NCI-H2196 (cell line): ENCODE measurements around the gene C11orf97.
A peak's percentile ranks its signal among the peaks of the same experiment; 100 is the strongest.
"Not testable (repeated sequence)": the region's sequence is repeated elsewhere in the genome, so short reads cannot be mapped to it uniquely, and the experiment has no call there.

Experiments
- DNase-seq: peaks from one replicate; lab custom pipeline; 2025; ENCODE audit not compliant: unreplicated experiment; lab: John Stamatoyannopoulos, UW

C11orf97 gene, protein sequence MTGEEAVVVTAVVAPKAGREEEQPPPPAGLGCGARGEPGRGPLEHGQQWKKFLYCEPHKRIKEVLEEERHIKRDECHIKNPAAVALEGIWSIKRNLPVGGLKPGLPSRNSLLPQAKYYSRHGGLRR

DNA sequence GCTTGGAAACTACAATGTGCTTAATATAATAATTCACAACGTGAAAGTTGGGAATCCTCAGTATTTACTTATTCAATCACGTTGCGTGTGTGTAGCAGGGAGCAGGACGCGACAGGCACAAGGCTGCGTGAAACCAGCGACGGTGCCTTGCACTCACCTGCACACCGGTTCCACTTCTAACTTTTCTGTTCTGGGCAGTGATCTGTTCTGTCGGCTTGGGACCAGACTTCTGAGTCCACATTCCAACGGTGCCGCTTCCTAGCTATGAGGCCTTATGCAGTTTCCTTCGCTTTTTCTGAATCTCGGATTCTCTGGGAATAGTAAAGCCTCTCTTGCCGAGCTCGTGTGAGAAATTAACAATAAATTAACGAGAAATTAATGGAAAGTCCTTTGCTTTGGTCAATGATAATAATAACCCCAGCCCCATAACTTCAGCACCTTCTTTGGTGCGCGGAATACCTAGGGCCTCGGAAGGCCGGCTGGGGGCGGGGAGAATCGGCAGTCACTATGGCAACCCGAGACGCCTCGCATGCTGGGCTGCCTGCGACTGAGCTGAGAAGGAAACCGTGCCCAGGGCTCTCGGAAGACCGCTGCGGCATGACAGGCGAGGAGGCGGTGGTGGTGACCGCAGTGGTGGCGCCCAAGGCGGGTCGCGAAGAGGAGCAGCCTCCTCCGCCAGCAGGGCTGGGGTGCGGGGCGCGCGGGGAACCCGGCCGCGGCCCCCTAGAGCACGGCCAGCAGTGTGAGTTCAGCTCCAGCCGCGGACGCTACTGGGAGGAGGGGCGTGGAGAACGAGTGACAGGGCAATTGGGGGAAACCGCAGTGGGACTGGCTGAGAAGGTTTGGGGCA lies at the start of gene C11orf97:
Gene C11orf97 (plus strand): TSS at position 530 of the 850 bp plus-strand sequence. CDS start 68 bp downstream, at position 598.
- DNase-seq = no peak

DNA sequence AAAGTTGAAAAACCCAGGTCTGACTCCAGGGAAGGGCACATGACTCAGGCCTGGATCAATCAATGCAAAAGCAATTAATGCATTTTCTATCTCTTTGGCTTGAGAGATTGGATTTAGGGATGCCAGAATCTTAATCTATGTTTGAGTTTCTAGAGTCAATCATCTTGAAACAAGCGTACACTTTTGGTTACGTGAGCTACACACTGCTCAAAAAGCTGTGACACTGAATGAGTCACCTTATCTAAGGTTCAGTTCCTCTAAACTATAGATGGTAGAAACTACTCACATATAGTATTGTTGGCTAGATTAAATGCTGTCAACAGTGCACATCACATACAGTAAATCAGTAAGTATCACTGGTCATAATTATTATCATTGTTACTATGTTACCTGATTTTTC lies 42.8 kb upstream of the C11orf97 start:
- no peak for DNase-seq

DNA sequence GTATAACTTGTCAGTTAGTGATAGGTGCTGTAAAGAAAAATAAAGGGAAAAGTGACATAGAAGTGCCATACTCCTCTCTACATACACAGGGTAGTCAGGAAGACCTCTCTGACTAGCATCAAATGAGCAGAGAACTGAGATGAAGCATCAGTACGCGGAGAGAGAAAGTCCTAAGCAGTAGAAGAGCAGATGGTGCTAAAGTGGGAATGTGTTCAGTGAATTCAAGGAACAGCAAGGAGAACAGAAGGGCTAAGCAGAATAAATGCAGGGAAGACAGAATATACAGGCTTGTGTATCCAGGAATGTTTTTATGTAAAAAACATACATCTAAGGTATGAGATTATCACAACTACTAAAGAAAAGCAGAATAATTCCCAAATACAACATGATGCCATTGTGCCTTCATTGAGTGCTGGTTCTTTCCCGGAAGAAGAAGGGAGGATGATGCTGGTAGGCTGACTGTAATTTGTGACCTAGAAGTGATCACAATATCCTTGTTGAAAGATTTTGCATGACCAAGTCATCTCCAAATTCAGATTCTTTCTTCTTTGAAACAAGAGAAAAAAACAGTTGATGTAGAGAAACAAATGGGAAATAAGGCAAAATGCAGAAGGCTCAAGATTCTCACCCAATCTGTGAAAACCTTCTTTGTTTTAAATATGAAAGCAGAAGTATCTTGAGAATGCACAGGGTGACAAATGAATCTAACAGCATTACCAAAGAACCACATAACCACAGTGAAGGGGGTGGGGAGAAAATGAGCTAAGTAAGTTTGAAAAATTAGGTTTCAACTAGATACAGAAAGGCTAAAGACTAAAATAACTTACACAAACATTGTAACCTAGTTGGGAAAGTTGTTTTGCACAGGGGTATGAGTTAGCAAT lies 39.1 kb upstream of the C11orf97 start:
- no peak for DNase-seq

DNA sequence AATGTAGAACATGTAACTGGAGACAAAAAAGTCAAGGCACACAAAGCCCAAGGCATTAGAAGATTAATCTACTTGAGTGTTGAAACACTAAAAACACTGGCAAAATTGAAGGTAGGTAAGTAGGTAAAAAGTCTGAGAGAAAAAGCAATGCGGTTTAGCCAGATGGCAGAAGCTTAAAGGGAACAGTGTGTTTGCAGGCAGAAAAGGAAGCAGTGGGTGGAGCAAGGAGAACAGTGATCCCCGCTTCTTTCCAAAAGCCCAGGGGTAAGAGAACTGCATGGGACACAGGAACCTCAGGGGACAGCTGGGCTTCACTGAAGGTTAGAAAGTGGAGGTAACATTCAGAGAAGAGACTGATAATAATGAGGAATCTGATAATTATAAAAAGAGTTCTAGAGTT lies 34.6 kb upstream of the C11orf97 start:
- DNase-seq = no peak

DNA sequence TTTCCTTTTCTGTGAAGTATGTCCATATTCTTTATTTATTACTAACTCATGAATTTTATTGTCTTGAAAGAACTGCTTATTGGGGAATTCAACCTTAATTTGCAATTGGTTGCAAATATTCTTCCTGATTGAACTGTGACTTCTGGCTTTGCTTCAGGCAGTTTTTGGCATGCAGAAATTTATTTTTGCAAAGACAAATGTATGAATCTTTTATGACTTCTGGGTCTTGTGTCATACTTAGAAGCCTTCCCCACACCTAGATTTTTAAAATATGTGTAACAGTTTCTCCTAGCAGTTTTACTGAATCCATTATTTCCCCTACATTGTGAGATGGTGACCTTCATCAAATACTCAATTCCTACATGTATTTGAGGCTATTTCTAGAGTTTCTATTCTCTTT lies 30.9 kb upstream of the C11orf97 start:
- DNase-seq = no peak

DNA sequence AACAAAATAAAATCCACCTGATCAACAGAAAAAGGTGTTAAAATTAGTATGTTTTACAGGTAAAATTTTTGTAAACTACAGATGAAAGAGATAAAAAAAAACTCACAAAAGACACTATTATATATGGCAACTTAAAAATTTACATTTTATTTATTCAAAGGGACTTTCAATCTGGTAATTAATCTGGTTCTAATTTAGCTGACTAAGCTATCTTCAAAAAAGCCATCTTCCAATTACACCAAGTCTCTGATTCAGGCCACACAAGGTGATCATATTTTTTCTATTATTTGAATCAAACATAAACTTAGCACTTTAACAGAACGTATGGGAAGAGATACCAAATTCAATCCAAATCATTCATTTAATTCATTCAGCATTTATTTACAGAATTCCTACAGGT lies 26.2 kb upstream of the C11orf97 start:
- no peak for DNase-seq

DNA sequence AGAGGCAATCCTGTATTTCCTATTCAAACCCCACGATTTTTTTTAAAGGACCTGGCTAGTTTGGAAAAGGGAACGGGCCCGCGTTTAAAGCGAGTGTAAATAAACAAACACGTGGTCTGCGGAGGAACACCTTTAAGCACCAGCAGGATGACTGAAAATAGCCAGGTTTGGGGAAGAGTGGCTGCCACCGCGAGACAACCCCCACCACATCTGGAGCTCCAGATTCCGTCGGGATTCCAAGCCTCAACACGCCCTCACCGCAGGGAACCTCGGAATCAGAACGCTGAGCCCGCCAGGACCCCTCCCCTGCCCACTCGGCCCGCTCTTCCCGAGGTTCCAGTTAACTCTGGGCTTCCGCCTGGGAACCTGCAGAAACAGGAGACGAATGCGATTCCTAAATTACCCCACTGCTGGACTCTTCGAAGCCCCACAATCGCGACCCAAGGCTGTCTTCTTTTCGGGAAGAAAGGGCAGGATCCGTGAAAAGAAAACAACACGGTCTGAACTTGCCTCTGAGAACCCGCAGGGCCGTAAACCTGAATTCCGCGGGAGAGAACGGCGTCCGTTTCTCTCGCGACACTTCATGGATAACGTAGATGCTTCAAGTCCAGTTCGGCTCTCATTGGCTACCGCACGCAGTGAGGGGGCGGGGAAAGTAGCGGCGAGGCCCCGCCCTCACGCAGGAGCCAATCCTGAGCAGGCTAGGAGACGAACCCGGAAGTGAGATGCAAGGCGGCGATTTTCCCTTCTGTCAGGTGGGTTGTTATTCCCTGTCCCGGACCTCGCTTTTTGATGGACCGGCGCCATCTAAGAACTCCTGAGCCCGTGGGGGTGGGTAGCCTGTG lies 18.8 kb upstream of the C11orf97 start, which contains the start of the genes ANKRD49 and MRE11:
Gene ANKRD49 (plus strand): TSS at position 704 of the 845 bp plus-strand sequence. CDS start 2,710 bp downstream, outside the sequence.
Gene MRE11 (minus strand): TSS at position 564 of the 845 bp plus-strand sequence. CDS start 1,043 bp downstream, outside the sequence.
- DNase-seq = peak; percentile 96

DNA sequence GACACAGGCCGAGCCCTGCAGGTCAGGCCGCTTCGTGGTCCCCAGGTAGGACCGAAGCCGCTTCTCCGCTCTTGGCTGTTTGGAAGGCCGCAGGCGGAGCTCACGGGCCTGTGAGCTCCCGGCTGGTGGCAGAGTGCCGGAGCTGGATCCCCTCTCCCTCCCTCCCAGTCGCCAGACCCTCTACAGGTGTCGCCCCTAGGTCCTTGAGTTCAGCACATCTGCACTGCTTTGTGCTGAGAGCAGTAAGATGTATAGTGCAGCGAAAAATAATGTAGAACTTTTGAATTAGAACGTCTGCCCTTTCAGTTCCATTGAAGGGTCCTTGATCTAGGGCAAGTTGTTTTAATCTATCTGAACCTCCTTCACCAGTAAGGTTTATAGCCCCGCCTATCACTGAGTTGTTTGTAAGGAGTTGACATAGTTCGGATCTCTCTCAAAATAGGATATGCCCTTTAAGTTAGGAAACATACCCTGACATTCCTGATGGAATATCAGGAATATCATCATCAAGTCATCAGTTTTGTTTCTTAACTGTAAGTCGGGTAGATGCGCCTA lies 18.1 kb upstream of the C11orf97 start:
- DNase-seq = no peak

DNA sequence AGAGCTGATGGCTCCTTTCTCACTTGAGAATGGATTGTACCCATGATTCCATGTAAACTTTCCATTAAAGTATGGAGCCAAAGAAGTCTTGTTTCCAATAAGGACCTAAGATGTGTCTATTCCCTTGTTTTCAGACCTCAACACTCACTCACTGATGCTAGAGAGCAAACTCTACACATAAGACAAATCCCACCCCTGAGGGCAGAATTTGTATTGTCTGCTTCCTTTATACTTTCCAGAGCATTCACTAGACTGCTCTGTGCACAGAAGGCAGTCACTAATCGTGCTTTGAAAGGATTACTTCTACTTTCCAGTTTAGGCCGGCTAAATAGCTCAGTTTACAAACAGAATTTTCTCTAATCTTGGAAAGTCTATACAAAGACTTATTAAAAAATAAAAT lies 12.1 kb upstream of the C11orf97 start:
- no peak for DNase-seq

DNA sequence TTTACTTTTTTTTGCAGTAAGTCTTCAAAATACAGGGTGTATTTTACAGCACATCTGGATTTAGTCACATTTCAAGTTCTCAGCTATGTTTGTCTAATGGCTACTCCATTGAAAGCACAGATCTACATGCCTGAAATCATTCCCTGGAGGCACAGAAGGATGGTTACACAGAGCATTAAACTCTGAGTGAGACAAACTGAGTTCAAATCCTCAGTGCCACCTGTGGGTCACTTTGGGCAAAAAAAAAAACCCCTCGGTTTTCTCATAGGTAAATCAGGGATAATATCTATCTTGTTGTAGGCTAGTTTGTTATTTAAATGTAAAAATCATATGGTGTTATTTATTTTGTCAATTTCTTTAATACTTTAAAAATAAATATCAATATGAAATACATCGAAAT lies 10.7 kb upstream of the C11orf97 start:
- DNase-seq = no peak

DNA sequence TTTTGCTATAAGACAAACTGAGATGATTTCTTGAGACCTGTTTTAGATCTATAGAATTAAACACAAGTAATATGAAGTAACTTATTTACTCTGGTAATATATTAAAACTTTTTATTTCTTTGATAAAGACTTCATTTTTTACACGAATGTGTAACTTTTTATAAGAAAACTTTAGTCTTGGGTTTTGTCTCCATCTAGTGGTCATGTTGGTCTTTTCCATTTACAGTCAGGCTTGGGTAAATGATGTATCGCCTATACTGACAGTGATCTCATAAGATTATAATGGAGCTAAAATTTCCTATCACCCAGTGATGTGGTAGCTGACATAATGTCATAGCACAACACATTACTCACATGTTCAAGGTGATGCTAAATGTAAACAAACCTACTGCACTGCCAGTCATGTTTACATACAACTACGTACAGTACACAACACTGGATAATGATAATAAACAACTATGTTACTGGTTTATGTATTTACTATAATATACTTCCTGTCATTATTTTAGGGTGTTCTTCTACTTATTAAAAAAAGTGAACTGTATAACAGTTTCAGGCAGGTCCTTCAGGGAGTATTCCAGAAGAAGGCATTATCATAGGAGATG lies 7.5 kb upstream of the C11orf97 start:
- DNase-seq = peak; percentile 54

DNA sequence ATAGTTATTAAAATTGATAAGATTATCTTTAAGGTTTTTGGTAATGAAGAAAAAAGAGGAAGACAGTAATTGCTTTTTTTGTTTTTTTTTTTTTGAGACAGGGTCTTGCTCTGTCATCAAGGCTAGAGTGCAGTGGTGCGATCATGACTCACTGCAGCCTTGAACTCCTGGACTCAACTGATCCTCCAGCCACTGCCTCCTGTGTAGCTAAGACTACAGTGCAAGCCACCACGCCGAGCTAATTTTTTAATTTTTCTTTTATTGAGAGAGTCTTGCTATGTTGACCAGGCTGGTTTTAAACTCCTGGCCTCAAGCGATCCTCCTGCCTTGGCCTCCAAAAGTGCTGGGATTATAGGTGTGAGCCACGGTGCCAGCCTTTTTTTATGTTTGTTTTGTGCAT lies 5.7 kb upstream of the C11orf97 start:
- DNase-seq = not testable (repeated sequence)

DNA sequence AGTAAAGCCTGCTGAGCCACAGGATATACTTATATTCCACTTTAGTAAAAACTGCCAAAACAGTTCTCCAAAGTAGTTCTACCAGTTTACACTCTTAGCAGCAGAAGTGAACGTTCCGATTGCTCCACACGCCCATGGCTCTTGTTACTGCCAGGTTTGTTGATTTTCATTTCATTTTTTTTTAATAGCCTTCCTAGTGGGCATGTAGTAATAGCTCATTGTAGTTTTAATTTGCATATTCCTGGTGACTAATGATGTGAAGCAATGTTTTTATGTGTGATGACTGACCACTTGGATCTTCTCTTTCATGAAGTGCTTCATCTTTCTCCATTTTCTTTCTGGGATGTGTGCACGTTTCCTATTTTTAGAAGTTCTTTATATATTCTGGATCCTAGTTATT lies 4.8 kb upstream of the C11orf97 start:
- no peak for DNase-seq

DNA sequence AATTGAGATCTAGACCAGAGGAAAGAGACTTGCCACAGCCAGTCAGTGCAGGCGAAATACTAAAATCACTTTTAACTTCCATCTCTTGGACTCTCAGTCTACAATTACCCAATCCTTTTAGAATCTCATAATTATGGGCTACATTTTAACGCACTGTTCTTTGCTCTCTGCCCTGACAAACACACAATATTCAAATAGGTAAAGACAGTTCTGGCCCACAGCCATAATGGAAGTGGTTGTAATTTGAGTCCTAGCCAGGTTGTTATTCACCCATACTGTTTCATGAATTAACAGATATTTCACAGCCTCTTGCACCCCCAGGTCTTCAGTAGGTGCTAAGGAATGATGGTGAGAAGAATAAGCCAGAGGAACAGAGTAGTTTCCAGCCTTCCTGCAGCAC lies 830 bp downstream of the C11orf97 start:
- DNase-seq = peak; percentile 40

DNA sequence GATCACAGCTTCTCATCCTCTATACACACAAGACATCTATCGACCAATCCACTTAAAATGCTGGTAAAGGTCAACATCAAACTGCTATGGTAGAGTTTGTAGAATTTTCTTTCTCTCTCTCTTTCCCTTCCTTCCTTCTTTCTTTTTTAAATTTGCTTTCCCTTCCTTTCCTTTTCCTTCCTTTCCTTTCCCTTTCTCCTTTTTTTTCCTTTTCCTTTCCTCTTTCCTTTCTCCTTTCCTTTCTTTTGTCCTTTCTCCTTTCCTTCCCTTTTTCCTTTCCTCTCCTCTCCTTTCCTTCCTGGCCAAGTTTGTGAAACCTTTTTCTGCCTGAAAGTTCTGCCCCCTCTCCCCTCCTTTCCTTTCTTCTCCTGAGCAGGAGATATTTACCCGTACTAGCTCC lies 3.1 kb downstream of the C11orf97 start:
- no peak for DNase-seq

DNA sequence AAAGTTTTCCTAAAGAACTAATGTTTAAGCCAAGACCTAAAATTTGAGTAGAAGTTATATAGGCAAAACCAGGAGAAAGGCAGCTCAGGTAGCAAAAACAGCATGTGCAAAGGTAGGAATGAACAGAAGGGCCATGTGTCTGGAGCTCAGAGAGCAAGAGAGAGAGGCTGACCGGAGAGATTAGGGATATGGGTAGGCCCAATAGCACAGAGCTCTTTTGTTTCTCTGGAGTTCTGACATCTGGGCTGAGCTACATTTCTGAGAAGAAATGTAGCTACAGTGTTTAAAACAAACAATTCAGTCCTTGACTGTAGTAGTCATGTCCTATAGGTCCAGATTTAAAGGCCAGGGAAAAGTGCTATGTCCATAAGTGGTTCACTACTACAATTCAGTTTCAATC lies 4.5 kb downstream of the C11orf97 start:
- DNase-seq = no peak

DNA sequence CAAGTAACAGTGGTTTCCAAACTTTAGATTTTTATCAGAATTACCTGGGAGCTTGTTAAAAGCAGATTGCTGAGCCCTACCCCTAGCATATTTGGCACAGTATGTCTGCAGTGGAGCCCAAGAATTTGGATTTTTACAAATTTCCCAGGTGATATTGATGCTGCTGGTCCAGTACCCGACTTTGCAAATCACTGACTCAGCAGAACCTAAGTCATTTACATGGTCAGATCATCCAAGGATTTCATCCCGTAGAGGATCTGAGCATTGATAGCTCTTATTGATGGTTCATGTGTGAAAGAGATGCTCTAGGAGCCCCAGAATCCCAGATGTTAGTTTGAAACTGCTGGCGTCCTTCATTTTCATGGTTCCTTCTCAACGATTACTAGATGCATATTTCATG lies 6.0 kb downstream of the C11orf97 start:
- DNase-seq = no peak

DNA sequence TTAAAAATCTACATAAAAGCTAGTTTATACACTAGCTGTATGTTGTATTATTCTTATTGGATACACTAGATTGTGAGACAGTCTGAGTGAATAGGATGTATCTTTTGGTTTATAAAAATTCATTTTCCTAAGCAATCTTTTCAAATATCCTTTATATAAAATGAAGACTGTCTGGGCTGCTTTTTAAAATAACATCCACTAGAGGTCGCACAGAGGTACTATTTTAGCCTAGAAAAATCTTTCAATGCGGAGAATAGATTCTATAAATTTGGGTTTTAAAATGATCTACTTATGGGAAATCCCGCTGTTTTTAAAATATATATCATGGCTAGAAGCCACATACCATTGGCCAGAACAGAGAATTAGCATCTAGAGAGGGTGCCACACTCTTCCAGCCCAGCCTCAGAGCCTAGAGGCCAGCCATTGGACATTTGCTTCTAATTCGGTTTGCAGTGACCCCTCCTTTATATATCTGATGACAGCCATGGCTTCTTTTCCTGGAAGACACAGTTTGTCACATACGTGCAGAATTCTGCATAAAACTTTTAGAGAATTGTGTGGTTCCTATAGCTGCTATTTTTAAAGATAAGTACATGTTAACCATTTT lies 7.3 kb downstream of the C11orf97 start:
- DNase-seq = peak; percentile 43

DNA sequence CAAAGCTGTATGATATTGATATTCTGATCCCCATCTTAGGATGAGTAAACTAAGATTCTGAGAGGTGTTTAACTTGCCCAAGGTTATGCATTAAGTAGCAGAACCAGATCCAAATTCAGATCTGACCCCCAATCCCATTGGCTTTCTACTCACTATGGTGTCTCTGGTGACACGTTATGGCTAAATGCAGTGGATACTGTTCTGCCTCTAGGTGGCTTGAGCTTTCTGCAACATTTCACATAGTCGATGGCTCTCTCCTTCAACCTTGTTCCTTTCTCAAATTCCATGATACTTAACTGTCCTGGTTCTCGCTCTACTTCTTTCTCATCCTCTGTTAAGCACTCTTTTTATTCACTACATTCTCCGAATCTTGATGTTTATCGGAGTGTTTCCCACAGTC lies 9.4 kb downstream of the C11orf97 start:
- DNase-seq = no peak
